GM18909 (cell line): ENCODE results near the gene BIRC7.

Experiments used
- ATAC-seq: cut with Tn5 transposase; IDR thresholded peaks from one replicate; pipeline ENCODE4 v1.9.1; 2021; ENCODE audit warnings: mild to moderate bottlenecking; ENCODE audit not compliant: unreplicated experiment, poor library complexity

Gene BIRC7

GRCh38 chr20:63261060-63261794, 25.5 kb downstream of the BIRC7 start:
- no peak for ATAC-seq

- ATAC-seq: no peak
Measured at GRCh38 chr20:63261795-63262528, 26.3 kb downstream of the BIRC7 start.

GRCh38 chr20:63262836-63263235, 27.1 kb downstream of the BIRC7 start:
- ATAC-seq: no peak

GRCh38 chr20:63264000-63264399, 28.3 kb downstream of the BIRC7 start:
- no peak for ATAC-seq

GRCh38 chr20:63264519-63264918, 28.8 kb downstream of the BIRC7 start:
- ATAC-seq: no peak

GRCh38 chr20:63265891-63266515, 30.3 kb downstream of the BIRC7 start:
- no peak for ATAC-seq

- no peak for ATAC-seq
Measured at GRCh38 chr20:63267691-63268090, 32.0 kb downstream of the BIRC7 start.

GRCh38 chr20:63268256-63268655, 32.6 kb downstream of the BIRC7 start:
- no peak for ATAC-seq

- ATAC-seq: no peak
Measured at GRCh38 chr20:63268671-63269439, 33.1 kb downstream of the BIRC7 start.

GRCh38 chr20:63269724-63270123, 34.0 kb downstream of the BIRC7 start:
- no peak for ATAC-seq

GRCh38 chr20:63270606-63271325, 35.1 kb downstream of the BIRC7 start:
- no peak for ATAC-seq

GRCh38 chr20:63272105-63273058, 36.7 kb downstream of the BIRC7 start, which contains the start of gene ARFGAP1:
Gene ARFGAP1, plus strand, starts transcription at chr20:63272813. Its CDS starts 2,768 bp downstream, at chr20:63275581.
- ATAC-seq: peak; percentile 89

GRCh38 chr20:63273059-63273579, 37.4 kb downstream of the BIRC7 start:
- no peak for ATAC-seq

GRCh38 chr20:63273635-63274380, 38.1 kb downstream of the BIRC7 start:
- no peak for ATAC-seq

- no peak for ATAC-seq
Measured at GRCh38 chr20:63274381-63275228, 38.9 kb downstream of the BIRC7 start.

GRCh38 chr20:63275825-63276224, 40.1 kb downstream of the BIRC7 start:
- no peak for ATAC-seq

- ATAC-seq: no peak
Measured at GRCh38 chr20:63276956-63277355, 41.3 kb downstream of the BIRC7 start.
